ENCODE results near the gene EHF.

The EHF gene

GRCh38 chr11:34647532-34647931 lies 26.6 kb downstream of the EHF start:
- no peak for DNase-seq

- DNase-seq = no peak
These were observed 27.1 kb downstream of the EHF start for GRCh38 chr11:34648036-34648435.

- no peak for DNase-seq
These were observed 28.7 kb downstream of the EHF start for GRCh38 chr11:34649597-34649996.

- DNase-seq = no peak
These were observed 29.6 kb downstream of the EHF start for GRCh38 chr11:34650528-34650927.

GRCh38 chr11:34651551-34651950 lies 30.7 kb downstream of the EHF start:
- DNase-seq = no peak

GRCh38 chr11:34652191-34652973 lies 31.5 kb downstream of the EHF start:
- DNase-seq = no peak

- DNase-seq = no peak
These were observed 32.1 kb downstream of the EHF start for GRCh38 chr11:34653031-34653430.

- DNase-seq = no peak
These were observed 33.1 kb downstream of the EHF start for GRCh38 chr11:34653851-34654482.

GRCh38 chr11:34654483-34655334 lies 33.8 kb downstream of the EHF start:
- peak; percentile 54 for DNase-seq

- DNase-seq = no peak
These were observed 34.6 kb downstream of the EHF start for GRCh38 chr11:34655335-34656008.

- DNase-seq = peak; percentile 79
These were observed 35.3 kb downstream of the EHF start for GRCh38 chr11:34656062-34656720.

GRCh38 chr11:34658071-34659015 lies 37.5 kb downstream of the EHF start:
- DNase-seq = no peak

GRCh38 chr11:34659096-34659733 lies 38.3 kb downstream of the EHF start:
- DNase-seq = no peak

GRCh38 chr11:34665077-34665835 lies 44.4 kb downstream of the EHF start:
- no peak for DNase-seq

- DNase-seq = no peak
These were observed 47.1 kb downstream of the EHF start for GRCh38 chr11:34667810-34668582.

GRCh38 chr11:34668583-34669053 lies 47.7 kb downstream of the EHF start:
- DNase-seq = no peak

GRCh38 chr11:34669458-34669857 lies 48.6 kb downstream of the EHF start:
- DNase-seq = no peak

- DNase-seq = no peak
These were observed 50.2 kb downstream of the EHF start for GRCh38 chr11:34671117-34671516.

GRCh38 chr11:34671946-34672345 lies 51.1 kb downstream of the EHF start:
- no peak for DNase-seq
